SIG-M5 (cell line): Measurements from ENCODE around the gene CENPVL1.
"Not testable (repeated sequence)": the region's sequence is repeated elsewhere in the genome, so short reads cannot be mapped to it uniquely, and the experiment has no call there.

ENCODE experiments used
- DNase-seq: peaks from one replicate; lab custom pipeline; 2025; lab: John Stamatoyannopoulos, UW

The CENPVL1 gene

DNA sequence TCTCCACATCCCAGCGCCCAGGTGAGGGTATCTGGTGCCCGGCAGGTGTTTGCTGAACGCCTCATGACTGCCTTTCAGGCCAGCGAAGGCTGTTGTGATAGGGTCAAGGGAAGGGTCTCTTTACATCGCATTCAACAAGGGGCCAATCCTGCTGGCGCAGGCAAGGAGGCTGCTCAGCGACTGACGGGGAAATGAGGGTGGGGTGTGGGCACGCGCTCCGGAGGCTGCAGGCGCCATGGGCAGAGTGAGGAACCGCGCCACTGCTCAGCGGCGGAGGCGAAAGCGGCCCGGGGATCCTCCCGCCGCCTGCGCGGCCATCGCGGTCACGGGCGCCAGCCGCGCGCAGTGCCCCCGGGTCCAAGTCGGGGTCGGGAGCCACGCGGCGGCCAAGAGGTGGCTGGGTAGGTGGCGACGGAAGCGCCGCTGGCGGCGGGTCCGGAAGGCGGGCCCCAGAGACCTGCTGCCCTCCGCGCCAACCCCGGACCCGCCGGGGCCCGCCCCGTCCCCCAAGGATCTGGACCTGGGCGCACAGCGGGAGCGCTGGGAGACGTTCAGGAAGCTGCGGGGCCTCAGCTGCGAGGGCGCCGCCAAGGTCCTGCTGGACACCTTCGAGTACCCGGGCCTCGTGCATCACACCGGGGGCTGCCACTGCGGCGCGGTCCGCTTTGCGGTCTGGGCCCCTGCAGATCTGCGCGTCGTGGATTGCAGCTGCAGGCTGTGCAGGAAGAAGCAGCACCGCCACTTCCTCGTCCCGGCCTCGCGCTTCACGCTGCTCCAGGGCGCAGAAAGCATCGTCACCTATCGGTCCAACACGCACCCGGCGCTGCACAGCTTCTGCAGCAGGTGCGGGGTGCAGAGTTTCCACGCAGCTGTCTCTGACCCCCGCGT, at the start of gene CENPVL1:
TSS of gene CENPVL1 (plus strand) at position 236 of the 888 bp plus-strand sequence. CDS start at position 236, 0 bp downstream.
- not testable (repeated sequence) for DNase-seq

- no peak for DNase-seq
Observed at GRCh38 chrX:51665981-51666380, 44.3 kb upstream of the CENPVL1 start.

GRCh38 chrX:51679689-51680433, 30.5 kb upstream of the CENPVL1 start:
- not testable (repeated sequence) for DNase-seq

DNA sequence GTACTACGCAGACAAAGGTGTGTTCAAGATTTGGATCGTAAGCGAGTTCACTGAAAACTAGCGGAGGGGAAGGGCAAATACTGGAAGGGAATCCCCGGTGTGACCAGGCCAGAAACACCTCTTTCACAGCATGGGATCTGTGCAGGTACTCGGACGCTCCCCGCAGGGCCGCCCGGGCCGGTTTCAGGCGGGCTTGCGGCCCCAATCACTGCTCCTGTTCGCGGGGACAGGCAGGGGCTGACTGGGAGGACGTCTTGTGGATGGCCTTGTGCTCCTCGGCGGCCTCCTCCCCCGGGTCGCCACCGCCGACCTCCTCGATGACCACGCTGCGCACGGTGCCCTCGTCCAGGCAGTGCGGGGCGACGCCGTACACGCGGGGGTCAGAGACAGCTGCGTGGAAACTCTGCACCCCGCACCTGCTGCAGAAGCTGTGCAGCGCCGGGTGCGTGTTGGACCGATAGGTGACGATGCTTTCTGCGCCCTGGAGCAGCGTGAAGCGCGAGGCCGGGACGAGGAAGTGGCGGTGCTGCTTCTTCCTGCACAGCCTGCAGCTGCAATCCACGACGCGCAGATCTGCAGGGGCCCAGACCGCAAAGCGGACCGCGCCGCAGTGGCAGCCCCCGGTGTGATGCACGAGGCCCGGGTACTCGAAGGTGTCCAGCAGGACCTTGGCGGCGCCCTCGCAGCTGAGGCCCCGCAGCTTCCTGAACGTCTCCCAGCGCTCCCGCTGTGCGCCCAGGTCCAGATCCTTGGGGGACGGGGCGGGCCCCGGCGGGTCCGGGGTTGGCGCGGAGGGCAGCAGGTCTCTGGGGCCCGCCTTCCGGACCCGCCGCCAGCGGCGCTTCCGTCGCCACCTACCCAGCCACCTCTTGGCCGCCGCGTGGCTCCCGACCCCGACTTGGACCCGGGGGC, 28.2 kb upstream of the CENPVL1 start:
- not testable (repeated sequence) for DNase-seq

GRCh38 chrX:51682720-51683062, 27.6 kb upstream of the CENPVL1 start, which contains the start of gene CENPVL2:
Gene CENPVL2, minus strand, starts transcription at chrX:51682831. Its CDS starts 0 bp downstream, at chrX:51682831.
- not testable (repeated sequence) for DNase-seq

DNA sequence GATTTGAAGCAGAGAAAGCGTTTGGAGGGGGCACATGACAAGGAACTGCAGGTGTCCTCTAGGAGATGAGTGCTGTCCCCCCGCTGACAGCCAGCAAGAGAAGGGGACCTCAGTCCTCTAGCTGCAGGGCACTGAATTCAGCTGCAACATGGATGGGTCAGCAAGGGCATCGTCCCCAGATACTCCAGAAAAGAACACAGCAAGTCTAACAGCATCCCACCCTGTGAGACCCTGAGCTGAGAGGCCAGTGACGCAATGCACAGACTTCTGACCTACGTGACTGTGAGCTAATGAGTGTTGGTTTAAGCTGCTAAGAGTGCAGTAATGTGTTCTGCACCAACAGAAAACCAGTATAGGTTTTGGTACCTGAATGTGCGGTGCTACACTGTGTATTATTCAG, 16.1 kb upstream of the CENPVL1 start:
- DNase-seq: no peak

DNA sequence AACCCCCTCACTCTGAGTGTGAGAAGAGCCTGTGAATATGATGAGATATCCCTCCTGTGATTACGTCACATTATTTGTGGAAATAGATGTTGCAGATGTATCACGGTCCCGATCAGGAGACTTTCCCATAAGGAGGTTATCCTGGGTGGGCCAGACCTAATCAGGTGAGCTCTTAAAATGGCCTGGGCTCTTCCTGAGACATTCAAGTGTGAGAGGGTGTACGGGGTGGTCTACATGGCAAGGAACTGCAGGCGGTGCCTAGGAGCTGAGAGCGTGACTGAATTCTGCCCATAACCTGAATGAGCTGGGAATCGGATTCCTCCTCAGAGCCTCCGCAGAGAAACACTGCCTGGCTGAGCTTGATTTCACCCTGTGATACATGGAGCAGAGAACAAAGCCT, 12.9 kb upstream of the CENPVL1 start:
- no peak for DNase-seq

- DNase-seq: not testable (repeated sequence)
Observed at GRCh38 chrX:51712943-51713647, 2.8 kb downstream of the CENPVL1 start.

- DNase-seq: no peak
Observed at GRCh38 chrX:51728202-51728601, 17.9 kb downstream of the CENPVL1 start.

DNA sequence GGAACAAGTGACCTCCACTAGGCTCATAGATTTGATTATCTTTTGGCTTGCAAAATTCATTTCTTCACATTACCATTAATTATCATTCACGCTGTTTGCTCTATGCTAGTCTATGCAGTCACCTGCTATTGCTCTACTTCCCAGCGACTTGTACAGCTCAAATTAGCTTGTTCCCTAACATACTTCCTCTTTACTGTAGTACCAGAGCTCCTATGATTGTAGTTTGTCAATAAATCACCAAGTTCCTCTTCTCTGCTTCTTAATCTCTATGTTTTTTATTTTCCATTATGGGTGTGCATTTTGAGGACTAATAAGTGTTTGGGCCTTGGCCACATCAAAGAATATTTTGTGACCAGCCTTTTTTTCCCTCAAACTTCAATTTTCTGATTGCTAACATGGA, 26.8 kb downstream of the CENPVL1 start:
- no peak for DNase-seq

- no peak for DNase-seq
Observed at GRCh38 chrX:51742586-51742985, 32.3 kb downstream of the CENPVL1 start.

DNA sequence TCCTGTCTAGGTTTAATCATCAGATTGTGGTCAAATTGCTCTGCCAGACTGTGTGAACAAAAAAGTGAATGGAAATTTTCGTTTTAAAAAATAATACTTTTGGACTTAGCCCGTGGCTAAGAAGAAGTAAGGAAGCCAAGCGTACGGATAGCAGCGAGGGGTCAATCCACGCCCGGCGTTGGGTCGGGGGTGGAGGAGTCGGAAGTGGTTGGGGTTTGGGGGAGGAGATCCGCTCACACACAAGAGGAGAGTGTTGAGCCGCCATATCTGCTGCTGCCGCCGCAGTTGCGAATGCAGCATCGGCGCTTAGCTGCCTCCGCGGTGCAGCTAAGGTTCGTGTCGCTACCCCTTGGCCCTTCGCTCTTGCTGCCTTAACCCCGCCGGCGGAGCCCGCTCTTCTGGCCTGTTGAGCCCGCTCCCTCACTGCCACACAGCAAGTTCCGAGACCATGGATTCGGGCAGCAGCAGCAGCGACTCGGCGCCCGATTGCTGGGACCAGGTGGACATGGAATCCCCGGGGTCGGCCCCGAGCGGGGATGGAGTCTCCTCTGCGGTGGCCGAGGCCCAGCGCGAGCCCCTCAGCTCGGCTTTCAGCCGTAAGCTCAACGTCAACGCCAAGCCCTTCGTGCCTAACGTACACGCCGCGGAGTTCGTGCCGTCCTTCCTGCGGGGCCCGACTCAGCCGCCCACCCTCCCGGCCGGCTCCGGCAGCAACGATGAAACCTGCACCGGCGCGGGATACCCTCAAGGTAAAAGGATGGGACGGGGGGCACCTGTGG, 33.1 kb downstream of the CENPVL1 start, which contains the start of gene GSPT2:
TSS of gene GSPT2 (plus strand) at position 264 of the 779 bp plus-strand sequence. CDS start at position 449, 185 bp downstream.
- DNase-seq: no peak

GRCh38 chrX:51747671-51748070, 37.4 kb downstream of the CENPVL1 start:
- no peak for DNase-seq

- no peak for DNase-seq
Observed at GRCh38 chrX:51759055-51759839, 48.9 kb downstream of the CENPVL1 start.

DNA sequence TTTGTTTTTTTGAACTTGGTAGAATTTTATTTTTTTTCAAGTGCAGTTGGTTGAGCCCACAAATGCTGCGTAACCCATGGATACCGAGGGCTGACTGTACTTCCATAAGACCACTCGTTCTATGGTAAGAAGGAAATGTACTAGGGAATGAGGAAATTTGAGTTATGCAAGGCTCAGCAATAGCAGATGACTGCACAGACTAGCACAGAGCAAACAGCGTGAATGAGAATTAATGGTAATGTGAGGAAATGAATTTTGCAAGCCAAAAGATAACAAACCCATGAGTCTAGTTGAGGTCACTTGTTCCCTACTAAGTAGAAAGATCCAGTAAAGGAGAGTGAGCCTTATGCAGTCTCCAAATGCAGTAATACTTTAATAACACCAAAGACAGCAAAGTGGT, 50.3 kb downstream of the CENPVL1 start:
- no peak for DNase-seq
